HUES64 (cell line): Measurements from ENCODE around the gene EPS8L3.
"Not testable (repeated sequence)": the region's sequence is repeated elsewhere in the genome, so short reads cannot be mapped to it uniquely, and the experiment has no call there.

Experiments
- H3K27ac ChIP-seq: 2 replicates; pipeline ENCODE4 v1.7.0; 2013; ENCODE audit warnings: low read depth, low read length, inconsistent platforms
- H3K27me3 ChIP-seq: 2 replicates; pipeline ENCODE4 v1.6.1; 2013; ENCODE audit warnings: mild to moderate bottlenecking, low read length; ENCODE audit not compliant: insufficient read depth
- H3K36me3 ChIP-seq: 2 replicates; pipeline ENCODE4 v1.6.1; 2013; ENCODE audit warnings: mild to moderate bottlenecking, low read length; ENCODE audit not compliant: insufficient read depth
- H3K4me1 ChIP-seq: 2 replicates; pipeline ENCODE4 v1.6.1; 2013; ENCODE audit warnings: mild to moderate bottlenecking, low read length, moderate library complexity; ENCODE audit not compliant: insufficient read depth
- H3K4me3 ChIP-seq: 2 replicates; pipeline ENCODE4 v1.5.1; 2013; ENCODE audit warnings: mild to moderate bottlenecking, low read length, moderate library complexity
- H3K9ac ChIP-seq: 2 replicates; pipeline ENCODE4 v1.6.1; 2013; ENCODE audit warnings: mild to moderate bottlenecking, low read depth, low read length
- H3K9me3 ChIP-seq: 2 replicates; pipeline ENCODE4 v1.6.1; 2013; ENCODE audit warnings: low read depth, low read length; ENCODE audit not compliant: insufficient read depth
- WGBS: fragments of 150-250, 120-280 bp; methylation state at CpG from one replicate; pipeline ENCODE4 v1.1.7; 2013; ENCODE audit warnings: missing lambda C conversion rate; 5-methylcytosine and 5-hydroxymethylcytosine counted together

Gene EPS8L3

DNA sequence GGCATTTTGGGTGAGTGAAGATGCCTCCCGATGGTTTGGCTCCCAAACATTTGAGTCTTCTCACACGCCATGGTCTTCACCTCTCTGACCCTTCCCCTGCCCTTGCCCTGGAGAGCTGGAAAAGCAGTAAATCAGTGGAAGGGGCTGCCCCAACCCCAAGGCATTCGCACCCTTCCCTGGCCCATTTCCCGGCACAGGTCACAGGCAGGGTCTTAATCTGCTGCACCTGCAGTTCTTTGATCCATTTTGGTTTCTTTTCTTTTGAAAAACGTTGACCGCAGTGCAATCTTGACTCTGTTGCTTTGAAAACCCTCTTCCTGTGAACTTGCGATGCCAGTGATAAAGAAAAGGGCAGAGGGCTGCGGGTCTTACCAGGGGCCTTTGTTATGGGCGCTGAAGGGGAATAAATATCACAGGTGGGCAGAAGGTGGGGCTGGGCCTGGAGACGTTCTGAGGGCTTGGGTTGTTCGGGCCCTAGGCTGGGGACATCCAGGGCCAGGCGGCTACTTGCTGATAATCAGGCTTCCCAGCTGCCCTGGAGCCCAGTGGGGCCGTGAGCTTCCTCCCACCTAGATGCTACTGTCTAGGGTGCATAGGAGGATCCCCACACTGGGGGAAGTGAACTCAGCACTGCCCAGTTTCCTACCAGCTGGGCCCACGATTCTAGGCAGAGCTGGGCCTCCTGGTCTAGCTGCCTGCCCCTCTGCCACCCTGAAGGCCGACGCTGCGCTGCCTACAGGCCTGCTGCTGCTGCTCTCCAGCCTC is 38.6 kb upstream of the EPS8L3 start:
- H3K4me1 ChIP-seq = no peaks in the 10 kb centered on the region
- H3K4me3 ChIP-seq = no peak overlapping the region
- H3K27ac ChIP-seq = no peak overlapping the region
- 90% methylated on average over 17 of the region's 17 CpGs for WGBS
- H3K9me3 ChIP-seq = no peaks in the 10 kb centered on the region
- H3K36me3 ChIP-seq = no peaks in the 10 kb centered on the region
- no peaks in the 10 kb centered on the region for H3K27me3 ChIP-seq
- no peak overlapping the region for H3K9ac ChIP-seq

DNA sequence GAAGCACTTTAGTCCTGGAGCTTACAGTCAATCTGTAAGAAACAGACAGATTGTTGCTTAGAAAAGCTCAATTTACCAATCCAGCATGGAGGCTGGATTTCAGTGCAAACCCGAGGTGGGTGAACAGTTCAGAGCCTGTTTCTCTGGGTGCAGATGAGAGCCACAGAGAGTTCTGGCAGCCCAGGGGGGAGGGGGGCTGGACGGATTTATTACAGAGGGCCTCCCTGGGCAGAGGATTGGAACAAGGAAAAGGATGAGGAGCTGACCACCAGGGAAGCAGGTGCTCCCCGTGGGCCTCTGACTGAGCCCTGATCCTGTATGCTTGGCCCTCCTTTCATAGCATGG is 38.0 kb upstream of the EPS8L3 start:
- no peak overlapping the region for H3K4me3 ChIP-seq
- no peak overlapping the region for H3K9ac ChIP-seq
- no peak overlapping the region for H3K27ac ChIP-seq
- no peaks in the 10 kb centered on the region for H3K4me1 ChIP-seq
- WGBS = 83% methylated on average over 3 of the region's 3 CpGs
- H3K36me3 ChIP-seq = no peaks in the 10 kb centered on the region
- H3K27me3 ChIP-seq = no peaks in the 10 kb centered on the region
- H3K9me3 ChIP-seq = no peaks in the 10 kb centered on the region

DNA sequence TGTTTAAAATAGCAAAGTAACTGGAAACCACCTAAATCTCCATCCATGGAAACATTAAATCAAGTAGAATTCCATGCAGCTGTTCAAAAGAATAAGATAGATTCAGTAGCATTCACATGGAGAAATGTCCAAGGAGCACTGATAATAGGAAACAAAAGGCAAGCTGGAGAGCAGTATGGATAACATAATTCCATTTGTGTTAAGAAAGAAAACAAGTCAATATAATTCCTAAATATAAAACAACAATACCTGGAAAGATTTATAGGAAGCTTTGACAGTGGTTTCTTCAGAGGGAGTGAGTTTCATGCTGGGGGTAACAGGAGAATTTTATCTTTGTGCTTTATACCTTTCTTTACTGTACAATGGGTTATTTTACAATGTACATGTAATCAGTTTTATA is 36.6 kb upstream of the EPS8L3 start:
- H3K4me3 ChIP-seq = no peak overlapping the region
- H3K9ac ChIP-seq = no peak overlapping the region
- no peak overlapping the region for H3K27ac ChIP-seq
- no peaks in the 10 kb centered on the region for H3K27me3 ChIP-seq
- no peaks in the 10 kb centered on the region for H3K36me3 ChIP-seq
- H3K9me3 ChIP-seq = no peaks in the 10 kb centered on the region
- H3K4me1 ChIP-seq = no peaks in the 10 kb centered on the region

DNA sequence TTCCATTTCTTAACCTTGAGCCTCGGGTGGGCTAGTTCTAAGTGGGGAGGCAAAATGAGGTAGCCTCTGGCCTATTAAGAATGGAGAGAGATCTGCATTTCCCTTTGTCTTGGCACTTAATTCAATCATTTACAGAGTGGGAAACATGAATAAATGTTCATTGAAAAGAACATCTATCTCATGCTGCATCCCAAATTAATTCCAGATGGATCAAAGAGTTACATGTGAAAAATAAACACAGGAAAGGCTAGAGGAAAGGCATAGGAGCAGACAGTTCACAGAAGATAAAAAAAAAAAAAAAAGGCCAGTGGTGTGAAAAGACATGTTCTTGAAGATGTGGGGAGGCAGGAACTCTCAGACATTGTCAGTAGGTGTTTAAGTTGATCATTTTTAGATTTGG is 35.7 kb upstream of the EPS8L3 start:
- H3K9me3 ChIP-seq = no peaks in the 10 kb centered on the region
- no peak overlapping the region for H3K27ac ChIP-seq
- H3K9ac ChIP-seq = no peak overlapping the region
- 89% methylated on average over 1 of the region's 1 CpG for WGBS
- no peaks in the 10 kb centered on the region for H3K4me1 ChIP-seq
- no peaks in the 10 kb centered on the region for H3K27me3 ChIP-seq
- no peaks in the 10 kb centered on the region for H3K36me3 ChIP-seq
- no peak overlapping the region for H3K4me3 ChIP-seq

DNA sequence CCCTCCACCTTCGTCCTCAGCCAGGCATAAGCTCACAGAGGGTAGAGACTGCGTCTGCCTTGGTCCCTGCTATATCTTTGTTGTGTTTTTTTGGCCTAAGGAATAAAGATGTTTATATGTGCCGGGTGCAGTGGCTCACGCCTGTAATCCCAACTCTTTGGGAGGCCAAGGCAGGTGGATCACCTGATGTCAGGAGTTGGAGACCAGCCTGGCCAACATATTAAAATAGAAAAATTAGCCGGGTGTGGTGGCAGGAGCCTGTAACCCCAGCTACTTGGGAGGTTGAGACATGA is 33.5 kb upstream of the EPS8L3 start:
- H3K9ac ChIP-seq, H3K36me3 ChIP-seq, H3K27ac ChIP-seq, H3K9me3 ChIP-seq, H3K4me3 ChIP-seq, H3K27me3 ChIP-seq: not testable (repeated sequence)
- peaks cover 19% of the 10 kb centered on the region for H3K4me1 ChIP-seq
- 91% methylated on average over 5 of the region's 5 CpGs for WGBS

DNA sequence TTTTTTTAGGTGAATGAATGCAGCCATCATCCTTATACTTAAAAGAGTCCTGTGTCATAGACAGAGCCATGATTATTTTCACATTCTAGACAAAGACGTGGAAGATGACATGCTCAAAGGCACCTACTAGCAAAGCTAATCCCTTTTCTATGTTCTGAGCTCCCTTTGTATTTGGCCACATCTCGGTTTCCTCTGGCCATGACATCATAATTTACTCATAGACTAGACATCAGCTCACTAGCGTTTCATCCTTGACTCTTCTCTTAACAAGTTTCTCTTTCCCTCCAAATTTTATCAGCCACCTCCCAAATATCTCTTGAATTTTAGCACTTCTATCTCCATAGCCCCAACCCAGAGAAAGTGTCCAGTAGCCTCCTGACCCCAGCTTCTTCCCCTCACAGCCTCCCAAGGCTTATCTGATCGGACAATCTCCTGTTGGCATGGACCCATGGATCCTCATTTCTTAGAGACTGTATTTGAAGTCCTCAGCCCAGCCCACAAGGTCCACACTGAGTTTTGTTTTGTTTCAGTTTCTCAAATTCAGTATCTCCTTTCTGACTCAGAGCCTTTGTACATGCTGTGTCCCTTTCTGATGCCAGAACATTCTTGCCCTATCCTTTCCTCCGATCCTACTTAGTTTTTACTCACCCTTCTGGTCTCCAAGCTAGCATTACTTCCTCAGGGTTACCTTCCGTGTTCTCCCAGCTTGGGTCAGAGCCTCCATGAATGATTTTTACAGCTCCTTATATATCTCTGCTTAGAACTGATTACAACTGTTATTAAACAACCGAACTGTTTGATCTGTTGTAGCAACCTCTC is 33.0 kb upstream of the EPS8L3 start:
- H3K9ac ChIP-seq = no peak overlapping the region

DNA sequence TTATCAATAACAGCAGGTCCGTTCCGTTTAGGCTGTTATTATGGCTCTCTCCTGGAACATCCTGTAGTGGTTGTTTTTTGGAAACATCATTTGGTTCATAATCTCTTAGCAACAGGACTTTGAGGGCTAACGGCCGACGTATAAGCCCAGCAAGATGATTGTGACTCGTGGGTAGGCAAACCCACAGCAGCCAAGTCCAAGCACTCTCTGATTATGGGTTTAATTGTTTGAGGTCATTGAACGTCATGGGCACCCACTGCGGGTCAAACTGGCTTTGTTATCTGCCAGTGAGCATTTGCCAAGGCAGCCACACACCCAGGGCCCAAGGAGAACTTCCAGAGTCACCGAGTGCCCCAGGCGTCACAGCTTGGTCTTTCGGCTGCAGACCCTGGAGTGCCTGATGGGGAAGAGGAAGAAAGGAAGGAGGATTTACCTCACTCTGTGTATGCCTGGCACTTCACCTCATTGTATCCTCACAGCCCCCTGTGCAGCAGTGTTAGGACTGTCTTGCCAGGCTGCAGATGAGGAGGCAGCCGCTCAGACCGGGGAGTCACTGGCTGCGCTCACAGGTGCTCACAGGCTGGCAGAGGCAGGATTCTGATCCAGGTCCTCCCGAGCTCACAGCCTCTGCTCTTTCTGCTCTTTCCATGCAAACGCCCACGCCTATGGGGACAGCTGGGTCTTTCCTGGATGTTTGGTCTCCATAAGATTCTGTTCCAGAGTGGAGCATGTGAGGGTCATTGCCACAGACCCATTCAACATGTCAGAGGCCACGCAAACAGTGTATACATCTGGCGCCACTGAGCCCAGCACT is 30.8 kb upstream of the EPS8L3 start:
- Histone ChIP-seq H3K27me3 (no peaks in the 10 kb centered on the region), H3K9me3 (no peaks in the 10 kb centered on the region), H3K36me3 (no peaks in the 10 kb centered on the region), H3K9ac (no peak overlapping the region), H3K4me3 (no peak overlapping the region), H3K27ac (no peak overlapping the region), H3K4me1 (peaks cover 30% of the 10 kb centered on the region)
- WGBS = 86% methylated on average over 19 of the region's 19 CpGs

More for the DNA sequence above, 33.0 kb upstream of the EPS8L3 start:
- H3K36me3 ChIP-seq = no peaks in the 10 kb centered on the region
- 92% methylated on average over 7 of the region's 7 CpGs for WGBS
- no peaks in the 10 kb centered on the region for H3K27me3 ChIP-seq
- H3K9me3 ChIP-seq = no peaks in the 10 kb centered on the region
- no peak overlapping the region for H3K4me3 ChIP-seq
- H3K4me1 ChIP-seq = peaks cover 24% of the 10 kb centered on the region
- no peak overlapping the region for H3K27ac ChIP-seq

DNA sequence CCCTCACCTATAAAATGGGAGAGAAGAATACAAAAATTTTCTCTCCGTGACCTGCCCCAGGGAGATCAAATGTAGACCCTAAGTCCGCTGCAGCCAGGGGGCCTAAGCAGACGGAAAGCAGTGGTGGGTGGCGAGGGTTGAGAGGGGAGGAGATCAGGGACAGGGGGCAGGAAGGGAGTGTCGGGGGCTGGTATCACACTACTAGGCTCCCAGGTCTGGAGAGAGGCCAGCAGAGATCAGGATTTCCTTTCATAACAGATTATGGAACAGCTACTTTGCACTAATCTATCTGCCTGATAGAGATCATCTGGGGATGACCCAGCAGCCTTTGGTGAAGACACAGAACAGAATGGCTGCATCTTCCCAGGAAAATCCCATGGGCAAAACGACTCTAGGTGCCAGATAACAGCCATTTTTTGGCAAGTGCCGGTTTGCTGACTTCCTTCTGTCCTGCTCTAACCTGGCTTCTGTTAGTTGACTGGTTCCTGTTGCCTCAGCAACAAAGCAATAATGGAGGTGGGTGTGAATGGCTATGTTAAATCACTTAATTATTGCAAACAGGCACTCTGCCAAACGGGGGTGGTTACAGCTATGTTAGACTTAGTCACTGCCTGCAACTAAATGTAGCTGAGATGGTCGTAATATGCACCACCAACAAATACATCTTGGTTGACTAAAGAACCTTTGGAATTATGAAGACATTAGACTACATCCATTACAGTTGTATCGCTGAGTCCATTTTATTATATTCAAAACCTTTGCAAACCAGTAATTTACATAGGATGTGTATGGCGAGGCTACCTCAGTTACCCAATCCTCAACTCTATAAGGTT is 30.0 kb upstream of the EPS8L3 start:
- Histone ChIP-seq H3K27me3 (no peaks in the 10 kb centered on the region), H3K36me3 (no peaks in the 10 kb centered on the region), H3K9ac (no peak overlapping the region), H3K4me3 (no peak overlapping the region), H3K4me1 (peaks cover 33% of the 10 kb centered on the region), H3K27ac (no peak overlapping the region), H3K9me3 (no peaks in the 10 kb centered on the region)
- WGBS = 63% methylated on average over 11 of the region's 11 CpGs

DNA sequence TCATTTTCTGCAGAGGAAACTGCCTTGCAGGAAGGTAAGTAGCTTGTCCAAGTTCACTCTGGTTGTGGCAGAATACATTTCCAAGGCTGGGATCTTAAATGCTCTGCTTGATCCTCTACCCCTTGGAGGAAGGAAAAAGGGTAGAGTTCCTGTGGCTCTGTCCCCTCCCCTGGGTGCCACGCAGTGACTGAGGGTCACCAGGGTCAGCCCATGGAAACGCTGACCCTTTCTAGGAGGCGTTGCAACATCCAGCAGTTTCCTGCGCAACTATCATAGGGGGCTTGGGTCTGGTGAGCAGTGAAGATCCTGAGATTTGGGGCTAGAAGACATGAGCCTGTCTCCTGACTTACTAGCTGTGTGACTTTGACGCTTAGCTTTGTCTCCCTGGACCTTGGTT is 29.4 kb upstream of the EPS8L3 start:
- no peak overlapping the region for H3K27ac ChIP-seq
- H3K27me3 ChIP-seq = no peaks in the 10 kb centered on the region
- H3K9me3 ChIP-seq = no peaks in the 10 kb centered on the region
- peaks cover 33% of the 10 kb centered on the region for H3K4me1 ChIP-seq
- no peaks in the 10 kb centered on the region for H3K36me3 ChIP-seq
- H3K4me3 ChIP-seq = no peak overlapping the region
- H3K9ac ChIP-seq = no peak overlapping the region
- WGBS = 69% methylated on average over 5 of the region's 5 CpGs

DNA sequence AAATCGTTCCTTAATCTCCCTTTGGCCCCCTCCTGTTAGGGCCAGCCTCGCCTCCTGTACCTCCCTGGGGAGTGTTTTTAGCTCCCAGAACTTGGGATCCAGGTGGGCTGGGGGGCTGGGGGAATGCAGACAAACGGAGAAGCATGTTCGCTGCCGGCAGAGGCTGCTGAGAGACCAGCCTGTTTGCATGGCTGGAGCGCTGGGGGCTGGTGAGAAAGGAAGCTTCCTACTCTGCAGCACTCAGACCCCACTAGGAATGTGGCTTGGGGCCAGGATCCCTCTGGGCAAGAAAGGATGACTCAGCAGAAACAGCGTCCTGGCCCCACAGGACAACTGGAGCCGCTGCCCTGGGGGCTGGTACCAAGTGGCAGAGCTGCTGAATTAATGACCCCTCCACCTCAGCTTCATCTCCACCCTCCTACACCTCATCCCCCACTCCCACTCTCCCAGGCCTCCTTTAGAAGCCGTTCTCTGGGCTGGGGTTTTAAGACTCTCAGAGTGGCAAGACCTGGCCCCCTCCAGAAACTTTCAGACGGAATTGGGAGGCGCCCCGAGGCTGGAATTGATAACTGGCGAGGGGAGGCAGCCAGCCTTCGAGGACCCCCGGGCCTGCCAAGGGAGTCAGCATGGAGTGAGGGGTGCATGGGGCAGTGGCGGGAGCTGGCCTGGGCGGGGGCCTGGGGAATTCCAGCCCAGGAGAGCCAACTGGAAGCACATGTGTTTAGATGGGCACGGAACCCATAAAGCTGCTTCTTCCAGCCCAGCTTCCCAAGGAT is 28.5 kb upstream of the EPS8L3 start:
- H3K27me3 ChIP-seq = no peaks in the 10 kb centered on the region
- 52% methylated on average over 18 of the region's 18 CpGs for WGBS
- H3K9ac ChIP-seq = 0 out of 2 replicates have a peak overlapping the region, but pooled peaks have one; percentile 44
- H3K4me1 ChIP-seq = peaks cover 33% of the 10 kb centered on the region
- H3K9me3 ChIP-seq = no peaks in the 10 kb centered on the region
- H3K4me3 ChIP-seq = no peak overlapping the region
- no peaks in the 10 kb centered on the region for H3K36me3 ChIP-seq
- H3K27ac ChIP-seq = peak overlapping the region; percentile 44; the same call in 1 of the 2 replicates
